IMR-90 (cell line): Measurements from ENCODE around the gene C10orf105. TPM values are rescaled to one million over a fixed set of nuclear protein-coding genes. Genes with fewer than 3 reads are reported as not detected.

Experiments
- ATAC-seq: fragments of 200-7000 bp; cut with Tn5 transposase; 2 replicates; pipeline ENCODE4 v1.9.1; 2020; ENCODE audit warnings: low read depth, mild to moderate bottlenecking, moderate library complexity
- BruUV-seq: library from RNA; stranded (reverse); fragments of 400-500 nt; replicated peaks from 2 replicates; lab custom pipeline; 2021; lab: Mats Ljungman, UMichigan
- CTCF ChIA-PET: fragments of 300-600 bp; formaldehyde crosslinking; extraction: SDS; loops from one replicate; lab custom pipeline; 2021; ENCODE audit warnings: antibody characterized with exemption; lab: Yijun Ruan, JAX
- POLR2A ChIA-PET: fragments of 300-600 bp; sonication (Branson Sonifier 250); formaldehyde crosslinking; loops from one replicate; lab custom pipeline; 2022; ENCODE audit warnings: antibody characterized with exemption; ENCODE audit not compliant: unreplicated experiment; lab: Charles Lee
- DNase-seq: peaks from one replicate; pipeline ENCODE4 v3.0.0; 2013
- H2AFZ ChIP-seq: replicated peaks from 2 replicates; pipeline ENCODE3; 2013; ENCODE audit warnings: low read length, mild to moderate bottlenecking; ENCODE audit not compliant: poor library complexity
- H2AK5ac ChIP-seq: 2 replicates; pipeline ENCODE4 v1.6.1; 2013; ENCODE audit warnings: low read depth, low read length, inconsistent platforms
- H2AK9ac ChIP-seq: replicated peaks from 2 replicates; pipeline ENCODE3; 2013; ENCODE audit warnings: mild to moderate bottlenecking, low read depth, low read length, moderate library complexity; ENCODE audit not compliant: poor library complexity
- H2BK120ac ChIP-seq: 2 replicates; pipeline ENCODE4 v1.6.1; 2013; ENCODE audit warnings: low read depth, low read length, inconsistent platforms
- H2BK15ac ChIP-seq: 3 replicates; pipeline ENCODE4 v1.6.1; 2013; ENCODE audit warnings: low read depth, low read length, inconsistent platforms
- H2BK20ac ChIP-seq: 2 replicates; pipeline ENCODE4 v1.6.1; 2013; ENCODE audit warnings: low read depth, mild to moderate bottlenecking, inconsistent platforms, low read length, moderate library complexity
- H2BK5ac ChIP-seq: 2 replicates; pipeline ENCODE4 v1.6.1; 2013; ENCODE audit warnings: mild to moderate bottlenecking, low read depth, low read length, inconsistent platforms; ENCODE audit not compliant: poor library complexity, severe bottlenecking
- H3K14ac ChIP-seq: replicated peaks from 2 replicates; pipeline ENCODE4 v1.6.1; 2013; ENCODE audit warnings: low read depth, low read length, inconsistent platforms
- H3K18ac ChIP-seq: 2 replicates; pipeline ENCODE4 v1.6.1; 2013; ENCODE audit warnings: low read depth, low read length, control low read depth
- H3K23ac ChIP-seq: 2 replicates; pipeline ENCODE4 v1.6.1; 2013; ENCODE audit warnings: low read depth, low read length, inconsistent platforms
- H3K27ac ChIP-seq: 2 replicates; pipeline ENCODE4 v1.5.1; 2013; ENCODE audit warnings: mild to moderate bottlenecking, control low read depth, low read length; ENCODE audit not compliant: insufficient read depth
- H3K27me3 ChIP-seq: 2 replicates; pipeline ENCODE4 v1.6.1; 2013; ENCODE audit warnings: low read length; ENCODE audit not compliant: control insufficient read depth, insufficient read depth
- H3K36me3 ChIP-seq: 2 replicates; pipeline ENCODE4 v1.6.1; 2013; ENCODE audit warnings: low read length, mixed read lengths; ENCODE audit not compliant: control insufficient read depth, insufficient read depth
- H3K4ac ChIP-seq: 2 replicates; pipeline ENCODE4 v1.6.1; 2013; ENCODE audit warnings: low read depth, low read length, inconsistent platforms
- H3K4me1 ChIP-seq: 2 replicates; pipeline ENCODE4 v1.6.1; 2013; ENCODE audit warnings: low read length, mixed read lengths; ENCODE audit not compliant: control insufficient read depth, insufficient read depth
- H3K4me2 ChIP-seq: 2 replicates; pipeline ENCODE4 v1.6.1; 2013; ENCODE audit warnings: low read depth, mild to moderate bottlenecking, control low read depth, low read length, moderate library complexity
- H3K4me3 ChIP-seq: 2 replicates; pipeline ENCODE4 v1.5.1; 2013; ENCODE audit warnings: low read depth, mild to moderate bottlenecking, control low read depth, low read length, moderate library complexity; ENCODE audit not compliant: insufficient read depth
- H3K56ac ChIP-seq: 2 replicates; pipeline ENCODE4 v1.6.1; 2013; ENCODE audit warnings: low read length, inconsistent platforms; ENCODE audit not compliant: insufficient read depth; ENCODE audit errors: extremely low read depth
- H3K79me1 ChIP-seq, 2 experiments: 2 replicates each; pipeline ENCODE4 v1.6.1; 2013; ENCODE audit warnings: low read length in 2 of 2, inconsistent platforms in 1 of 2, low read depth in 1 of 2
- H3K9ac ChIP-seq: 2 replicates; pipeline ENCODE4 v1.6.1; 2013; ENCODE audit warnings: low read depth, low read length, control low read depth
- H3K9me1 ChIP-seq: 2 replicates; pipeline ENCODE4 v1.6.1; 2013; ENCODE audit warnings: low read length, inconsistent platforms; ENCODE audit not compliant: insufficient read depth
- H3K9me3 ChIP-seq: 2 replicates; pipeline ENCODE4 v1.6.1; 2013; ENCODE audit warnings: low read length; ENCODE audit not compliant: control insufficient read depth, insufficient read depth
- H4K20me1 ChIP-seq: 2 replicates; pipeline ENCODE4 v1.6.1; 2013; ENCODE audit warnings: low read length, inconsistent platforms; ENCODE audit not compliant: insufficient read depth
- H4K5ac ChIP-seq: 2 replicates; pipeline ENCODE4 v1.6.1; 2013; ENCODE audit warnings: mild to moderate bottlenecking, low read depth, low read length, control low read depth
- H4K8ac ChIP-seq, 2 experiments: 2 replicates each; pipeline ENCODE4 v1.6.1; 2013; ENCODE audit warnings: low read depth in 2 of 2, low read length in 2 of 2, control low read depth in 1 of 2, inconsistent platforms in 1 of 2
- H4K91ac ChIP-seq: 2 replicates; pipeline ENCODE4 v1.6.1; 2013; ENCODE audit warnings: low read depth, low read length, inconsistent platforms; ENCODE audit not compliant: insufficient read depth
- BHLHE40 ChIP-seq: fragments of 150-350 bp; IDR thresholded peaks from 2 replicates; pipeline ENCODE4 v1.6.1; 2016; ENCODE audit warnings: mild to moderate bottlenecking, low read depth, low read length
- CEBPB ChIP-seq: IDR thresholded peaks from 2 replicates; pipeline ENCODE4 v1.6.1; 2012; ENCODE audit warnings: low read depth, low read length, improper control_type of control experiment
- CHD1 ChIP-seq: IDR thresholded peaks from 2 replicates; pipeline ENCODE4 v1.6.1; 2012; ENCODE audit warnings: low read depth, low read length, improper control_type of control experiment
- FOS ChIP-seq: fragments of 150-350 bp; IDR thresholded peaks from 2 replicates; pipeline ENCODE4 v1.6.1; 2016; ENCODE audit warnings: low read depth, low read length
- MAFK ChIP-seq: IDR thresholded peaks from 2 replicates; pipeline ENCODE4 v1.6.1; 2012; ENCODE audit warnings: low read depth, low read length, improper control_type of control experiment
- MAZ ChIP-seq: IDR thresholded peaks from 2 replicates; pipeline ENCODE4 v1.6.1; 2012; ENCODE audit warnings: low read depth, mild to moderate bottlenecking, low read length, improper control_type of control experiment, moderate library complexity, borderline replicate concordance
- MXI1 ChIP-seq: IDR thresholded peaks from 2 replicates; pipeline ENCODE4 v1.6.1; 2012; ENCODE audit warnings: low read depth, mild to moderate bottlenecking, low read length, moderate library complexity, borderline replicate concordance
- NFE2L2 ChIP-seq: fragments of 150-350 bp; IDR thresholded peaks from 2 replicates; pipeline ENCODE4 v1.6.1; 2016; ENCODE audit warnings: low read depth, mild to moderate bottlenecking, low read length
- POLR2A ChIP-seq: IDR thresholded peaks from 2 replicates; pipeline ENCODE4 v1.6.1; 2012; ENCODE audit warnings: mild to moderate bottlenecking, low read depth, low read length
- RAD21 ChIP-seq: IDR thresholded peaks from 2 replicates; pipeline ENCODE4 v1.6.1; 2012; ENCODE audit warnings: low read length, improper control_type of control experiment
- RCOR1 ChIP-seq: IDR thresholded peaks from 2 replicates; pipeline ENCODE4 v1.6.1; 2012; ENCODE audit warnings: mild to moderate bottlenecking, low read length, improper control_type of control experiment; ENCODE audit not compliant: insufficient replicate concordance
- RFX5 ChIP-seq: IDR thresholded peaks from 2 replicates; pipeline ENCODE4 v1.8.0; 2012; ENCODE audit warnings: low read depth, mild to moderate bottlenecking, low read length, moderate library complexity
- SMC3 ChIP-seq: fragments of 150-350 bp; IDR thresholded peaks from 2 replicates; pipeline ENCODE4 v1.6.1; 2016; ENCODE audit warnings: low read depth, mild to moderate bottlenecking, antibody characterized with exemption, low read length, moderate library complexity
- WGBS, 2 experiments: methylation state at CpG; one replicate each; pipeline versions ENCODE4 v1.1.5 to v1.1.7; 2013; ENCODE audit warnings: missing lambda C conversion rate in 2 of 2; ENCODE audit not compliant: insufficient read length in 1 of 2; ENCODE audit errors: extremely low coverage in 2 of 2; 5-methylcytosine and 5-hydroxymethylcytosine counted together
- dilution Hi-C: fragments of 300-500 bp; cut with HindIII; formaldehyde crosslinking; loops from one replicate; pipeline ENCODE4 v1.14.3; 2018; ENCODE audit warnings: low sequenced_read_pairs; ENCODE audit not compliant: unreplicated experiment
- in situ Hi-C: fragments of 300-500 bp; cut with MboI; formaldehyde crosslinking; loops from 3 replicates; pipeline ENCODE4 v1.14.3; 2019; ENCODE audit warnings: low sequenced_read_pairs, inconsistent platforms, mixed read lengths
- intact Hi-C: fragments of 100-400 bp; cut with micrococcal nuclease; formaldehyde crosslinking; loops from 2 replicates; pipeline ENCODE4 v1.10.0; 2022
- polyA plus RNA-seq, 3 experiments: library from polyadenylated mRNA; depleted of rRNA; stranded (reverse); fragments of >200 nt; gene quantifications; 2 replicates each; pipeline ENCODE4 v1.2.3, GENCODE V29; 2012; ENCODE audit warnings: low replicate concordance in 1 of 3
- total RNA-seq: library from RNA; depleted of rRNA; stranded (reverse); fragments of >200 nt; gene quantifications from 2 replicates; pipeline ENCODE4 v1.2.3, GENCODE V29; 2012
- TF ChIP-seq, protein P1 (sequence below): fragments of 150-350 bp; IDR thresholded peaks from 2 replicates; pipeline ENCODE4 v1.6.1; 2016; ENCODE audit warnings: low read depth, mild to moderate bottlenecking, low read length, moderate library complexity, borderline replicate concordance
- TF ChIP-seq, protein P2 (sequence below): conservative IDR thresholded peaks from 2 replicates; pipeline ENCODE4 v1.5.1; 2012; ENCODE audit warnings: mild to moderate bottlenecking, low read depth, low read length, improper control_type of control experiment
- TF ChIP-seq, protein P3 (sequence below): fragments of 150-350 bp; IDR thresholded peaks from 2 replicates; pipeline ENCODE4 v1.6.1; 2017; ENCODE audit warnings: mild to moderate bottlenecking, antibody characterized with exemption, low read length, low read depth

C10orf105 gene
- total and polyA plus RNA-seq, 2 of the 4 experiments (the other 2 are of a cell fraction) = under 0.01 TPM; not detected in 1

- H3K14ac ChIP-seq = no peak overlapping the region
- no peak overlapping the region for H3K18ac ChIP-seq
- intact Hi-C loops (no loop called here), in situ Hi-C loops (no loop called here), dilution Hi-C loops (no loop called here)
- H3K4me1 ChIP-seq = peaks cover 1% of the 10 kb centered on the region; the same call in 1 of the 2 replicates
- H3K36me3 ChIP-seq = peaks cover 7% of the 10 kb centered on the region; the same call in 1 of the 2 replicates
- no peak overlapping the region for H2BK5ac ChIP-seq
- no peak overlapping the region for H3K4ac ChIP-seq
- POLR2A ChIA-PET = no interaction called here
- peaks cover 7% of the 10 kb centered on the region for H3K27me3 ChIP-seq
- no peak overlapping the region for H3K4me2 ChIP-seq
- H3K27ac ChIP-seq = no peak overlapping the region
- no TSS peak for BruUV-seq
- H3K23ac ChIP-seq = no peak overlapping the region
- no peak overlapping the region for H2BK20ac ChIP-seq
- ATAC-seq = no peak; the same call in 1 of the 2 replicates
- CTCF ChIA-PET = no interaction called here
- 58% methylated on average over 3 of the region's 15 CpGs; no CpG with 5 or more reads in 1 of the 2 experiments for WGBS, 2 experiments
- H2AFZ ChIP-seq = no peak overlapping the region
- H2BK15ac ChIP-seq = no peak overlapping the region
- H2AK5ac ChIP-seq = no peak overlapping the region
- DNase-seq = no peak
- H3K79me1 ChIP-seq = no peaks in the 10 kb centered on the region
- no peak overlapping the region for H3K9ac ChIP-seq
- H4K20me1 ChIP-seq = no peaks in the 10 kb centered on the region
- H2AK9ac ChIP-seq = no peak overlapping the region
- H4K8ac ChIP-seq = no peak overlapping the region
- no peak overlapping the region for H4K5ac ChIP-seq
- H3K9me3 ChIP-seq = no peaks in the 10 kb centered on the region
- no peak overlapping the region for H3K4me3 ChIP-seq
- TF ChIP-seq, protein P1, sequence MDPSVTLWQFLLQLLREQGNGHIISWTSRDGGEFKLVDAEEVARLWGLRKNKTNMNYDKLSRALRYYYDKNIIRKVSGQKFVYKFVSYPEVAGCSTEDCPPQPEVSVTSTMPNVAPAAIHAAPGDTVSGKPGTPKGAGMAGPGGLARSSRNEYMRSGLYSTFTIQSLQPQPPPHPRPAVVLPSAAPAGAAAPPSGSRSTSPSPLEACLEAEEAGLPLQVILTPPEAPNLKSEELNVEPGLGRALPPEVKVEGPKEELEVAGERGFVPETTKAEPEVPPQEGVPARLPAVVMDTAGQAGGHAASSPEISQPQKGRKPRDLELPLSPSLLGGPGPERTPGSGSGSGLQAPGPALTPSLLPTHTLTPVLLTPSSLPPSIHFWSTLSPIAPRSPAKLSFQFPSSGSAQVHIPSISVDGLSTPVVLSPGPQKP = no peak
- TF ChIP-seq, protein P2, sequence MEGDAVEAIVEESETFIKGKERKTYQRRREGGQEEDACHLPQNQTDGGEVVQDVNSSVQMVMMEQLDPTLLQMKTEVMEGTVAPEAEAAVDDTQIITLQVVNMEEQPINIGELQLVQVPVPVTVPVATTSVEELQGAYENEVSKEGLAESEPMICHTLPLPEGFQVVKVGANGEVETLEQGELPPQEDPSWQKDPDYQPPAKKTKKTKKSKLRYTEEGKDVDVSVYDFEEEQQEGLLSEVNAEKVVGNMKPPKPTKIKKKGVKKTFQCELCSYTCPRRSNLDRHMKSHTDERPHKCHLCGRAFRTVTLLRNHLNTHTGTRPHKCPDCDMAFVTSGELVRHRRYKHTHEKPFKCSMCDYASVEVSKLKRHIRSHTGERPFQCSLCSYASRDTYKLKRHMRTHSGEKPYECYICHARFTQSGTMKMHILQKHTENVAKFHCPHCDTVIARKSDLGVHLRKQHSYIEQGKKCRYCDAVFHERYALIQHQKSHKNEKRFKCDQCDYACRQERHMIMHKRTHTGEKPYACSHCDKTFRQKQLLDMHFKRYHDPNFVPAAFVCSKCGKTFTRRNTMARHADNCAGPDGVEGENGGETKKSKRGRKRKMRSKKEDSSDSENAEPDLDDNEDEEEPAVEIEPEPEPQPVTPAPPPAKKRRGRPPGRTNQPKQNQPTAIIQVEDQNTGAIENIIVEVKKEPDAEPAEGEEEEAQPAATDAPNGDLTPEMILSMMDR = no peak
- TF ChIP-seq RCOR1 = no peak
- no peak for TF ChIP-seq SMC3
- TF ChIP-seq, protein P3, sequence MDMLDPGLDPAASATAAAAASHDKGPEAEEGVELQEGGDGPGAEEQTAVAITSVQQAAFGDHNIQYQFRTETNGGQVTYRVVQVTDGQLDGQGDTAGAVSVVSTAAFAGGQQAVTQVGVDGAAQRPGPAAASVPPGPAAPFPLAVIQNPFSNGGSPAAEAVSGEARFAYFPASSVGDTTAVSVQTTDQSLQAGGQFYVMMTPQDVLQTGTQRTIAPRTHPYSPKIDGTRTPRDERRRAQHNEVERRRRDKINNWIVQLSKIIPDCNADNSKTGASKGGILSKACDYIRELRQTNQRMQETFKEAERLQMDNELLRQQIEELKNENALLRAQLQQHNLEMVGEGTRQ = no peak
- no peak for TF ChIP-seq BHLHE40
- no peak for TF ChIP-seq MAZ
- no peak for TF ChIP-seq NFE2L2
- TF ChIP-seq CEBPB = no peak
- no peak for TF ChIP-seq RFX5
- TF ChIP-seq RAD21 = no peak
- no peak for TF ChIP-seq MXI1
- no peak for TF ChIP-seq POLR2A
- no peak for TF ChIP-seq MAFK
- no peak for TF ChIP-seq CHD1
- no peak for TF ChIP-seq FOS
- no peak overlapping the region for H4K91ac ChIP-seq
- no peak overlapping the region for H2BK120ac ChIP-seq
- H3K9me1 ChIP-seq = 0 out of 2 replicates have a peak, but pooled peaks cover 5% of the 10 kb centered on the region
- H3K56ac ChIP-seq = no peak overlapping the region
Observed at GRCh38 chr10:71748671-71749191, 29.2 kb upstream of the C10orf105 start.
